ENCODE results near the gene TENT4A.

Gene TENT4A

DNA sequence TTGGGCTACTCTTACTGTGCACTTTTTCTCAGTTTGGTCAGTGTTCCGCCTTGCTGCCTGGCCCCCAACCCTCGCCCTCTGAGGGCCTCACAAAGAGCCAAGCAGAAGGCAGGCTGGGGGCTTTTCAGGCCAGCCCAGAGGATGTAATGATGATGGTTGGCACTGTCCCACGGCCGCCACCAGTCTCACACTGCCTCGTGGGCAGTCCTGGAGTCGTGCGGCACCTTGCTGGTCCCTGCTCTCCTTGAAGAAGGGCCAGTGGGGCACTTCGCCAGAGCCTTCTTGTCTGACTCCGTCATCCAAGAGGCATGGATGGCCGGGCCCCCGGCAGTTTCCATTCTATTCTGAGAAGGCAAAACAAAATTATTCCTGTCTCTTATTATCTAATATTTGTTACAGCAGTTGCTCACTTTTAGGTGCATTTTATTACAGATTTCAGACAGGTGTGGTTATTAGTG, 21.0 kb downstream of the TENT4A start:
- DNase-seq, result no peak

DNA sequence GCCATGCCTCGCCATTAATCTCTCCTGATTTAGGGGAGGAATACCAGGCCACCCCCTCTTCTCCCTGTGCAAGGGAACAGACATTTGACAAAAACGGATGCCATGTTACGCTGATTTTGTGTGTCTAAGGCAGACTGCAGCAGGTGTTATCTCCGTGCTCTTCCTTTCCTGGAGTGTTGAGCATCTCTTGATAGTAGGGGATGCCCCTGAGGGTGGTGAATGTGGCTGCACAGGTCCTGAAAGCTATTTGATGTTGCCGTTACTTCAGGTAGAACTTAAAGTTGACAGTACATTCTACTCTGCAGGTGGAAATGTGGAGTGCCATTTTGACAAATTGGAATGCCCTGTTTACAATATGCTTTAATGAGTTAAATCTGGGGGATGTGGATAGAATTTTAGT, 21.5 kb downstream of the TENT4A start:
- DNase-seq, result no peak

DNA sequence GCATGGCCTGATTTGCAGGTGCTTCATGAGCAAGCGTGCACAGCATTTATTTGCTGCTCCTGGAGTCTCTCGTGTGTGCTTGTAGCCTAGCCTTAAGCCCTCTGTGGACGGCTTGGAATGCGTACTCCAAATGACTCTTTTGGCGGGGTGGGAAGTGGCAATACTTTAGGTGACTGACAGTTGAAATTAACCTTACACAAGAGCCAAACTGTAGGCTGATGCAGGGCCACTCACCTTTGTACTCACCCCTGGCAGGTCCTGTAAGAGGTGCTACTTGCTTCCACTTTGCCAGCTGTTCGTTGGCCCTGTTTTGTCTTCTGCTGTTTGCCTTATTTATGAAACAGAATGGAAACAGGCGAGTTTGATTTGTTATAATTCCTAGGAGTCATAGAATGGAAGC, 22.9 kb downstream of the TENT4A start:
- no peak for DNase-seq

DNA sequence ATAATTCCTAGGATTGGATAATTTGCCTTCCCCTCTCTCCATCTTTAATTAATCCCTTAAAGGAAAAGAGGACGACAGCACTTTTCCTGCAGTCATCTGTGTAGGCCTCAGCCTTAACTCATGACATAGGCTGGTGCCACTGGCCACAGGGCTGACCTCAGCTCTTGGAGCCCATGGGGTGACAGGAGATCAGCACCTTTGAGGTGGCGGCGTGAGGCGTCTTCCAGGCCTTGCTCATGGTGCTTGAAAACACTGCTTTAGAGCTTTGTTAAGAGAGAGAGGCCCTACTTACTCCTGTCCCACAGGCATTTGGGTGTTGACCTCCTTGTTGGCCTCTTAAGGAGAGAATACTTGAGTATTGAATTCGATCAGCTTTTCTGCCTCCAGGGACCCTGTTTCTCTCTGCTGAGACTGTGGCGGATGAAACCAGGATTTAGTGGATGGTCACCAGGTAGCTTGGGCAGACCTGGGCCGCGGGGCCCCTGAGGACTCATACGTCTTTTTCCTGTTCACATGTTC, 23.4 kb downstream of the TENT4A start:
- DNase-seq, result no peak

DNA sequence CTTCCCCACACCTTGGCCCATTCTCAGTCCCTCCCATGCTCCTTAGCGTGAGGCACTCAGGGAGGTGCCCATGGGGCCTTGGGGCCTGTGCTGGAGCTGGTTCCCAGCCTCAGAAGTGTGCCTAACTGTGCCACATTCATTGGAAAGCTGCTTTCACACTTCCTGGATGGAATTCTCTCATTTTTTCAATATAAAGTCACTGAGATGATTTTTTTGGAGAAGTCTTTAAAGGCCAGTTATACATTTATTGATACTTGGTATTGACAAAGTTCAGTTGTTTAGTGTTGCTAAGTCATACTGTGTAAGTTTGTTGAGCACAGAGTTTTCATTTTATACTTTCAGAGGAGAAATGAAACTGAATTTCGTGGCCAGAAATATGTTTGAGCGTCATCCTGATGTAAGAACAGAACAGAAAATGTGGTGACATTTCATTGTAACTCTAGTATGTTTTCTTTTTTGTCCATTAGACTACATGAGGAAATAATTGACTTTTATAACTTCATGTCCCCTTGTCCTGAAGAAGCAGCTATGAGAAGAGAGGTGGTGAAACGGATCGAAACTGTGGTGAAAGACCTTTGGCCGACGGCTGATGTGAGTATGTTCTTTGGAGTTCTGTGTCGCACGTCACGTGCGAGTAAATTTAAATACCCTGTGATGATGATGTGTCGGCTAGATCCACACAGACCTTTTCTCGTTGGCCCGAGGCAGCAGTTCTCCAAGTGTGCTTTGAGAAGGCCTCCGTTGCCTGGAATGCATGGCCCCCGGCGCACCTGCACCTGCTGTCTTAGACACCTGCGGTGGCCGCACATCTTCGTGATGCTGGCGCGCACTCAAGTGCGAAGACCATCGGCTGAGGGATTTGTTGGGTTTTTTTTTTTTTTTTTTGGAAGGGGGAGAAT, 24.1 kb downstream of the TENT4A start:
- peak; percentile 40 for DNase-seq

DNA sequence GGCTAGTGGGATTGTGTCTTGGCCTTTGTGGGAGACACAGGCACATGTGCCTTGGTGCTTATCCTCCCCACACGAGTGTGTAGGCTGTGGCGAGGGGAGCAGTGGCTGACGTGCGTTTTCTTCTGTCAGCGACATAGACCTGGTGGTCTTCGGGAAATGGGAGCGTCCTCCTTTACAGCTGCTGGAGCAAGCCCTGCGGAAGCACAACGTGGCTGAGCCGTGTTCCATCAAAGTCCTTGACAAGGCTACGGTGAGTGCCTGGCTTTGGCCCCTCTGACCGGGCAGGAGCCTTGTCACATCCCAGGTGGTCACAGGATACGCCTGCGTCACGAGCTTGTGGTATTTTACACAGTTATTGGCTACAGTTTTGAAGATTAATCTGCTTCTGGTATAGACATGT, 26.4 kb downstream of the TENT4A start:
- no peak for DNase-seq

DNA sequence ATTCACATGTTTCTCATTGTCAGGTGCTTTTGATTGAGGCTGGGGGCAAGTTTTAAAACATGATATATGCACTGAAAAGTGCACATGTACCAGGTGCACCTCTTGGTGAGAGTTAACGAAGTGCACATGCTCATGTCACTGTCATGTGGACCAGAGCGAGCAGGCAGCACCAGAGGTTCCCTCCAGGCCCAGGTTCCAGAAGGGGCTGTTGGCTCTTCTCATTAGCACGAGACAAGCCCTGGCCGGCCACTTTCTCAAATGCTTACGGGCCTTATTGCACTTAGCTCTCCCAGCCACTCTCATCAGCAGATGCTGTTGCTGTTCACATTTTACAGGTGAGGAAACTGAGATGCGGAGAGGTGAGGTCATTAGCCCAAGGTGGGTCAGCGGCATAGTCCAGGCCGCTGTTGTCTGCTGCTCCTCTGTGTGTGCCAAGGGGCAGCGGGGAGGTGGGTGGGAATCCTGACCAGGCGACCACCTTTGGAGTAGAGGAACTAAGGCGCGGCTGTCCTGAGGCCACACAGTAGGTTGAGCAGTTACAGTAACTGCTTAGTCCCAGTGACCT, 27.4 kb downstream of the TENT4A start:
- no peak for DNase-seq

DNA sequence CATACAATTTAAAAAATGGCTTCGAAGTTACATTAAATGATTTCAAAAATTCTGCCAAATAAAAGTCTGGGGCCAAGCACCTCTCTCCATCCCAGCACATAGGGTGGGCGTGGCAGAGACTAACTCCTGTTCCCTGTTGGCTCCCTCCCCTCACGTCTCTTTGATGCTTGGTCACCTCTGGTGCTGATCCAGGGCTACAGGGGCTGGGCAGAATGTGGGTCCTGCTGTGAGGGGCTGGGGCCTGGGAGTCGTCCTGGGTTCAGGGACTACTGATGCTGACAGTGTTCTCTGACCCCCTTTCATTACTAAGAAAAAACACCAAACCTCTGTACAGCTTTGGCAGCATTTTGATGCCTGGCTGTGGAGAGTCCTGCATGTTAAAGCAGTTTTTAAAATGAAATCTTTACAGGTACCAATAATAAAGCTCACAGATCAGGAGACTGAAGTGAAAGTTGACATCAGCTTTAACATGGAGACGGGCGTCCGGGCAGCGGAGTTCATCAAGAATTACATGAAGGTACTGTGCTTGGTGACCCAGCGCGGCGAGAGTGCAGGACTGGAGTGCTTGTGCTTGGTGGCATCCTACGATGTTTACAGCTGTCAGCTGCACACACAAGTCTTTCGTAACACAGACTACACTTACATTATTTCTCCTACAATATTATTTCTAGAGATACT, 29.0 kb downstream of the TENT4A start:
- no peak for DNase-seq

DNA sequence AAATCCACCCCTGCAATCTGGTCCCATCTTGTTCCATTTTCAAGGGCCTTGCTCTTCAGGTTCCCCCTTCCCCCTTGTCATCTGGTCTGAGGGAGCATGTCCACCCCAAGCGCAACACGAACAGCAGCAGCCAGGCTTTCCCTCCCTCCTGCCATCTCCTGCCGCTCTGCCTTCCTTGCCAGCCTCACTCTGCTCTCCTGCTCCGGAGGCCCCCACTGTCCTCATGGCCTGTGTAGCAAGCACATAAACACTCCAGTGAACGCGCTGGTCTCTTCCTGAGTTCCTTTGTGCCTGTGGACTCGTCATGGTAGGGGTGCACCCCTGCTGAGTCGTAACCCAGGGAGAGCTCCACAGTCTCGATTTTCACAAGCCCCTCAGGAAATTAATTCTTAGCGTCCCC, 29.9 kb downstream of the TENT4A start:
- no peak for DNase-seq

DNA sequence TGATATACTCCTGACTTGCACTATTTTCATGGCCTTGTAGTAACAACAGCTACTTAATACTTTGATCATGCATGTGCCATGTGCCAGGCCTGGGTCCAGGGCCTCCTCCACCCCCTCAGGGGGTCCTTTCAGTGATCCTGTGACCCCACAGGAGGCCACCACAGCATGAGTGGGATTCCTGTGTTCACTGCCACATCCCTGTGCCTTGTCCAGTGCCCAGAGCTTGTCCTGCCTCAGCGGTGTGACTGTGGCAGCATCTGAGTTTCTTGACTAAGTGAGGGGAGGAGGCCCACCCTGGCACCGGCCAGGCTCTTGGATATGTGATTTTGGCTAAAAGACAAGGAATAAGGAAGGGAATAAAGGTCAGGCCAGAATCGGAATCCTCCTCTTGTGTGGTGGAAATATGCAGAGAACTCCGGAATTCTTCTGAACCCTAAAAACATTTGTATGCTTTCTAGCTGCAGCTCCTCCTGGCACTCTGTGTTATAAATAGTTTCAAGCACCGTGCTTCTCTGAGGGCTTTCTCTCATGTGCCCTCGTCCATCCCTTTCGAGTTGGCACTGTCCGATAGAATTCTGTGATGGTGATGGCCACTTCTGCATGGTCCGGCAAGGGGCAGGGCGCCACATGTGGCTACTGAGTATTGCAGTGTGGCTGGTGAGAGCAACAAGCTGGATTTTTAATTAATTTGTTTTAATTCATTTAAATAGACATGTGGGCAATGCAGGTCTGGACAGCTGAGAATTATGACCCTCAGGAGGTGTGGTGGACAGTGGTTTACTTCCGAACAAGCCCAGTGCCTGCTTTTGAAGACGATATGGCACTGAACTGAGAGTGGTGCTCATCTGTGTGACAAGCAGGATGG, 31.8 kb downstream of the TENT4A start:
- no peak for DNase-seq

DNA sequence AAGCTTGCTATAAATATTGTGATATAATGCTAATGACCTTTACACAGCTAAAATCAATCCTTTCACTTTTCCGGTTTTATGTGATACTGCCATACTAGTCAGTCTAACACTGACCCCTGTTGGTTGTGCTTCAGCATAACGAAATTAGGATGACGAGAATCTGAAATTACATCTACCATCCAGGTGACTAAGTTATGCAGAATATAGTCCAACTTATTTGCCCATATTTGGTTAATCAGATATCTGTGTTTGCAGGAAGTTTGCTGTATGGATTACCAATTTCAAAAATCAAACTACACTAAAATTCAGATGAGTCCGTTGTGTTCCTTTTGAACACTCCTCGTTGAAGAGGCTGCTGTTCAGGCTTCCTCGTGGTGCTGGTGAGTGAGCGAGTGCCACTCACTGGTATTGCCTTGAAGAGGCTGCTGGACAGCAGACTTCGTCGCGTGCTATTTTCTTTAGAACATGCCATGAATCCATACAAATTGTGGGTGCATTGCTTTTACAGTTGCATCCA, 32.5 kb downstream of the TENT4A start:
- DNase-seq, result no peak

DNA sequence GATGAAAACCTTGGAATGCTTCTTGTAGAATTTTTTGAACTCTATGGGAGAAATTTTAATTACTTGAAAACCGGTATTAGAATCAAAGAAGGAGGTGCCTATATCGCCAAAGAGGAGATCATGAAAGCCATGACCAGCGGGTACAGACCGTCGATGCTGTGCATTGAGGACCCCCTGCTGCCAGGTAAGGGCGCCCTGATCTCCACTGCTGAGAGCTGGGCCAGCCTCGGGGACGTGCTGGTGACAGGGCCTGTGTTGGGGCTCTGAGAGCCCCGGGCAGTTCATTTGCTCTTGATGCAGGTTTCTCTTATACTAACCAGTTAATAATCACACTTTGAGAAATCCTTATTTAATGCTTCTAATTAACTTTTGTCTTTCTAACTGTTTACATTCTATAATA, 33.0 kb downstream of the TENT4A start:
- no peak for DNase-seq

DNA sequence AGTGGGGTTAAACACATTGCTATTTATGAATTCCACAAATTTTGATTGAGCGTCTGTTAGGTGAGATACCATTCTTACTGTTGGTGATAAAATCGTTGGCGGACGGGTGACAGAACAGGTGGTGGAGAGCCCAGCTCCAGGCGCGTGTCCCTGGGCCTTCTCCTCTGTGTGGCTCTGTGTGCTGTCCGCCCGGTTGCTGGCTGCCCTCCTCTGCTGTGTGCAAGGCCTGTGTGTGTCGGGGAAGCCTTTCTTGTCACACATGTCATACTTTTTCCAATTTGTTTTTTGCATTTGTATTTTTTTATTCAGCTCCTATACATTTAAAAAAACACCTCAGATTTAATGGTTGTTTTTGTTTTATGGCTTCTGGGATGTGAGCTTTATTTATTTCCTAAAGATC, 33.9 kb downstream of the TENT4A start:
- no peak for DNase-seq

DNA sequence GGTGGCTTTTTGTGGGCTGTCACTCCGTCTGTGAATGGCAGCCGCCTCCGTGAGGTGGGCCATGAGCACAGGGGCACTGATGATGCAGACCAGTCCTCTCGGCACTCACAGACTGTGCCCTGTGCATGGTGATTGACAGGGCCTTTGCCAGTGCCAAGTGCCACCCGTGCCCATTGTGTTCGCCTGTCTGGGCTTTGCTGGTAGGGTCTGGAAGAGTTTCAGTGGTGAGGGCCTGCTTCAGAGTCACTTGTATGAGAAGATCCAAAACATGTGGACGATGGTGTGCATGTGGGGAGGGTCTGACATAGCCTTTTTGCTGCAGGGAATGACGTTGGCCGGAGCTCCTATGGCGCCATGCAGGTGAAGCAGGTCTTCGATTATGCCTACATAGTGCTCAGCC, 34.9 kb downstream of the TENT4A start:
- no peak for DNase-seq

DNA sequence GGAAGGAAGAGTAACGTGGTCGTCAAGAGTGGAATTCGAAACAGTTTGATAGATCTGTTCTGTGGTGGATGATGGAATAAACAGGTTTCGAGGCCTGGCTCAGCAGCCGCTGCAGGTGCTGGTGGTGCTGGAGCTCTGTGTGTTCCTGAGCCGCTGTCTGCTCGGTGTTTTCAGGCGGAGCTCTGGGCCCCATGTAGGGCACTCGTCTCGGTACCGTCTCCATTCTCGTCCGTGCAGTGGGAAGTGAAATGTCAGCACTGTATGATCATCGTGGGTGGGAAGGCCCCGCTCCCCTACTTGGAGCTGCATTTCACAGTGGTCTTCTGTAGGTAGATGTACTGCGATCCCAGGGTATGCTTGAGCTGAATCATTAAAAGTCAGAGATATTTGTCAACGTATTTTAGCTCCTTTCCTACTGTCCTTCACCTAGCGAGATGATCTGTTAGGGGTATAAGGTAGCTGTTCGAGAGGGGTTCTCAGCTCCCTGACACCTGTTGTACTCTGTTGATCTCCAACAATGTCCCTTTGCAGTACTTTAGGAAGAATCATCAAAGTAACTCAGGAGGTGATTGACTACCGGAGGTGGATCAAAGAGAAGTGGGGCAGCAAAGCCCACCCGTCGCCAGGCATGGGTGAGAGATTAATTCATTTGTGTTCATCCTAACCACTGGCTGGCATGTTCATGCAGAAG, 35.9 kb downstream of the TENT4A start:
- no peak for DNase-seq

DNA sequence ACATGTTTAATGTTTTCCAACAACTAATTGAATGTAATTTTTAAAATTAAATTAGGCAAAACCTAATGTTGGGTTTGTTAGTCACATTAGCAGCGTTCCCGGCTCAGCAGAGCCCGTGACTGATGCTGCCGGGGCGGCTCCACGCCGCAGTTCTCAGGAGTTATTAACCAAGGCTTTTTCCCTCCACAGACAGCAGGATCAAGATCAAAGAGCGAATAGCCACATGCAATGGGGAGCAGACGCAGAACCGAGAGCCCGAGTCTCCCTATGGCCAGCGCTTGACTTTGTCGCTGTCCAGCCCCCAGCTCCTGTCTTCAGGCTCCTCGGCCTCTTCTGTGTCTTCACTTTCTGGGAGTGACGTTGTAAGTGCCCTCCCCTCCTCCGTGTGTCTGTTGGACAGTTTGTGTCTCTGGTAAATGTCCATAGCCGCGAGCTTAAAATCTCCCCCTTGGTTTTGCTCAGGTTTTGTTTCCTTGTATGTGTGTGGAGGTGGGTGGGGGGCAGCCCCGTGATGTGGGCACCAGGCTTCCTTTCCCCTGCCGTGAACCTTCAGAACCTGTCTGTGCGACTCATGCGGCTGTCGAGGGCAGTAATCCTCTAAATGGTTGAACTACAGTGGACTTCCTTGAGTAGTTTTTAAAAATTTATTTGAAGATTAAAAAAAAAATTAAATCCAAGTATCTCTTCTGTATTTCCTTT, 37.1 kb downstream of the TENT4A start:
- no peak for DNase-seq

DNA sequence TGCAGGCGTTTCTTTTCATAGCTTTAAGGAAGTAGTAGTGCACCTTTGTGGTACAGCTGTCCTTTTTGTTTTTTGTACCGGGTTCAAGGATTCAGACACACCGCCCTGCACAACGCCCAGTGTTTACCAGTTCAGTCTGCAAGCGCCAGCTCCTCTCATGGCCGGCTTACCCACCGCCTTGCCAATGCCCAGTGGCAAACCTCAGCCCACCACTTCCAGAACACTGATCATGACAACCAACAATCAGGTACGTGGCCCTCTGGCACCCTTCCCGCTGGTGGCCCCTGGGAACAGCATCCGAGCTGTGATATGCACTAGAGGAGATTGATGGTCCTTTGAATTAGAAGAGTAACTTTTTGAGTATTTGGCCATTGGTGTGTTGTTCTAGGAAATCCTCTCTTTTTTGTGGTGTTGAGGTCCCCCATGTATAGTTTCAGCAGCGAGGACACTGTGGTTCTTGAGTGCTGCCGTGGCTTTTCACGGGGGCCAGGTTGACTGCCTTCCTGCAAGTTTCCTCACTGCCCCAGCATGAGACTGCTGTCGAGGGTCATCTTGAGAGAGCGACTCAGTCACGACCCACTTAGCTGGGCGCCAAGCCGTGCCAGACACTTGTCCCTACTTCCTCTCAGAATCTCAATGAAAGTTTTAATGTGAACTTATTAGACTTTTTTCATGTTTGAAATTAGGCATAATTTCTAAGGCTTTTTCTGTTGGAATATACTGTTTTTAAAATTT, 37.9 kb downstream of the TENT4A start:
- DNase-seq, result no peak

DNA sequence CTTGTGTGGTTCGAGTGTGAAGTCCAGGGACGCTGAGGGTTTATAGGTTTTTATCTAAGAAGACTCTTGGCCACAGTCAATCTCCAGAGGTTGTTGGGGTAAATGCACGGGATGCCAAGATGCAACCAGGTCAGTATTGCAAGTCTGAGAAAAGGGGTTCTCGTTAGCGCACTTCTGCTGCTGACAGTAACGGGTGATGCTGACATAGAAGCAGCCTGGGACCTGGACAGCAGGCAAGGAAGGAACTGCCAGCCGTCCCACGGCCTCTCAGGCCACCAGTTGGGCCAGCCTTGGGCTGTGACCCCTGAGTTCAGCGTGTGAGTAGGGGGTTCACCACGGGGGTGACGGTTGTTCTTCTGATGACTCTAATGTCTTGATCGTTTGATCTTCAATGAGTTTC, 39.0 kb downstream of the TENT4A start:
- DNase-seq, result no peak

DNA sequence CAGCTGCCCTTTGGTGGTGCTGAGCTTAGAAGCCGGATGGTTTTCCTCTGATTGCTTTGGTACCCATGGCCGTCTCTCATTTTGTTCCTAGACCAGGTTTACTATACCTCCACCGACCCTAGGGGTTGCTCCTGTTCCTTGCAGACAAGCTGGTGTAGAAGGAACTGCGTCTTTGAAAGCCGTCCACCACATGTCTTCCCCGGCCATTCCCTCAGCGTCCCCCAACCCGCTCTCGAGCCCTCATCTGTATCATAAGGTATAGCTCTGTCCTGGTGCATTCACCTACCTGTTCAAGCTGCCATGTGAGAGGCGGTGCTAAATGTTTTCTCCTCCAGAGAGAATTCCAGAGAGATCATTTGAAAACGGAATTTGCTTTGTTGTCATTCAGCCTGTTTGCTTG, 39.5 kb downstream of the TENT4A start:
- no peak for DNase-seq

DNA sequence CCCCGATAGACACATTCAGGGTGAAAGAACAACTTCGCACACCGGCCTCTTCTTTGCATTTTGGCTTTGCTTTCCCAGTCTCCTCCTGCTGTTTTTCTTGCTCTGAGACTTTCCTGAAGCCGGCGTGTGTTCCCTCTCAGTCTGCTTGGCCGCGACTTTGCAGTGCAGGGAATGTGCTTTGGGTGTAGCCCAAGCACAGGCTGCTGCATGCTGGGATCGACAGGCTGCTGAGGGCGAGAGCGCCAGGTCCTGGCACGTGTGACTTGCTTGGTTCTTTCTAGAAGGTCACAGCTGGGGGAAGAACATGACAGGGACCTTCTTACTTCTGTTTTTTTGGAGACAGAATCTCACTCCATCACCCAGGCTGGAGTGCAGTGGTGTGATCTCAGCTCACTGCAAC, 40.6 kb downstream of the TENT4A start:
- no peak for DNase-seq

DNA sequence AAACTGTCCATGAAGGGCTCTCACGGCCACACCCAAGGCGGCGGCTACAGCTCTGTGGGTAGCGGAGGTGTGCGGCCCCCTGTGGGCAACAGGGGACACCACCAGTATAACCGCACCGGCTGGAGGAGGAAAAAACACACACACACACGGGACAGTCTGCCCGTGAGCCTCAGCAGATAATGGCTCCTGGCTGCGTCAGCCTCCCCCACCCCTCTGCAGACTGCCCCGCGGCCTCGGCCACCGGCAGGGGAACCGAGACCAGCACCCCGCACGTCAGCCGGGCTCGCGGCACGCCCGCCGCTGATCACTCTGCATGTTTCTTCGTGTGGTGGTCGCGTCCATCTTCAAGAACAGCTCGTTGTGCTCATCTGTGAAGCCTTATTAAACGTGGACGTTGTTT, 41.5 kb downstream of the TENT4A start:
- DNase-seq, result no peak
